Calu3 (cell line): Measurements from ENCODE around the gene SYCP1. TPM values are rescaled to one million over a fixed set of nuclear protein-coding genes. Genes with fewer than 3 reads are reported as not detected.
"Not testable (repeated sequence)": the region's sequence is repeated elsewhere in the genome, so short reads cannot be mapped to it uniquely, and the experiment has no call there.

ENCODE experiments used
- BruUV-seq: library from RNA; stranded (reverse); fragments of 400-500 nt; replicated peaks from 2 replicates; lab custom pipeline; 2021; lab: Mats Ljungman, UMichigan
- CTCF ChIA-PET: fragments of 300-600 bp; sonication (Branson Sonifier 250); formaldehyde crosslinking; loops from one replicate; lab custom pipeline; 2022; ENCODE audit warnings: antibody characterized with exemption; lab: Charles Lee
- DNase-seq: peaks from one replicate; pipeline ENCODE4 v3.0.0; 2022
- H3K27ac Mint-ChIP-seq: one replicate; pipeline ENCODE4 v1.8.0; 2022; ENCODE audit warnings: mixed read lengths; ENCODE audit not compliant: unreplicated experiment
- H3K27me3 Mint-ChIP-seq: one replicate; pipeline ENCODE4 v1.8.0; 2022; ENCODE audit warnings: mixed read lengths; ENCODE audit not compliant: unreplicated experiment
- H3K36me3 Mint-ChIP-seq: one replicate; pipeline ENCODE4 v1.8.0; 2022; ENCODE audit warnings: mild to moderate bottlenecking, moderate library complexity, mixed read lengths; ENCODE audit not compliant: insufficient read depth, unreplicated experiment
- H3K4me1 Mint-ChIP-seq: one replicate; pipeline ENCODE4 v1.8.0; 2022; ENCODE audit warnings: mild to moderate bottlenecking, low read depth, mixed read lengths; ENCODE audit not compliant: unreplicated experiment
- H3K4me3 Mint-ChIP-seq: one replicate; pipeline ENCODE4 v1.8.0; 2022; ENCODE audit warnings: mild to moderate bottlenecking, low read depth, moderate library complexity, mixed read lengths; ENCODE audit not compliant: unreplicated experiment
- H3K9me3 Mint-ChIP-seq: one replicate; pipeline ENCODE4 v1.8.0; 2022; ENCODE audit warnings: low read depth, mixed read lengths; ENCODE audit not compliant: unreplicated experiment
- intact Hi-C: fragments of 100-400 bp; cut with micrococcal nuclease; formaldehyde crosslinking; loops from one replicate; pipeline ENCODE4 v1.10.0; 2022; ENCODE audit not compliant: unreplicated experiment
- total RNA-seq: library from RNA; stranded (reverse); gene quantifications from 2 replicates; pipeline ENCODE4 v1.2.3, GENCODE V29; 2022
- TF ChIP-seq, protein P1 (sequence below): fragments of 200-600 bp; IDR thresholded peaks from one replicate; pipeline ENCODE4 v1.8.0; 2022; ENCODE audit warnings: antibody characterized with exemption; ENCODE audit not compliant: unreplicated experiment

The SYCP1 gene
- total RNA-seq, 1 experiment from 2014 or later: not detected

- CTCF ChIA-PET: interaction anchor here (0.6 kb wide), 1 partner anchor 8 kb away, joined by 3 read pairs; no protein-coding TSS in a partner anchor
- BruUV-seq: no TSS peak
- Mint-ChIP-seq H3K36me3 (no peaks in the 10 kb centered on the region), H3K9me3 (no peaks in the 10 kb centered on the region), H3K4me3 (no peak overlapping the region), H3K4me1 (no peaks in the 10 kb centered on the region), H3K27ac (no peak overlapping the region), H3K27me3 (peaks cover 13% of the 10 kb centered on the region)
- intact Hi-C loops: no loop called here
- TF ChIP-seq, protein P1, sequence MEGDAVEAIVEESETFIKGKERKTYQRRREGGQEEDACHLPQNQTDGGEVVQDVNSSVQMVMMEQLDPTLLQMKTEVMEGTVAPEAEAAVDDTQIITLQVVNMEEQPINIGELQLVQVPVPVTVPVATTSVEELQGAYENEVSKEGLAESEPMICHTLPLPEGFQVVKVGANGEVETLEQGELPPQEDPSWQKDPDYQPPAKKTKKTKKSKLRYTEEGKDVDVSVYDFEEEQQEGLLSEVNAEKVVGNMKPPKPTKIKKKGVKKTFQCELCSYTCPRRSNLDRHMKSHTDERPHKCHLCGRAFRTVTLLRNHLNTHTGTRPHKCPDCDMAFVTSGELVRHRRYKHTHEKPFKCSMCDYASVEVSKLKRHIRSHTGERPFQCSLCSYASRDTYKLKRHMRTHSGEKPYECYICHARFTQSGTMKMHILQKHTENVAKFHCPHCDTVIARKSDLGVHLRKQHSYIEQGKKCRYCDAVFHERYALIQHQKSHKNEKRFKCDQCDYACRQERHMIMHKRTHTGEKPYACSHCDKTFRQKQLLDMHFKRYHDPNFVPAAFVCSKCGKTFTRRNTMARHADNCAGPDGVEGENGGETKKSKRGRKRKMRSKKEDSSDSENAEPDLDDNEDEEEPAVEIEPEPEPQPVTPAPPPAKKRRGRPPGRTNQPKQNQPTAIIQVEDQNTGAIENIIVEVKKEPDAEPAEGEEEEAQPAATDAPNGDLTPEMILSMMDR: no peak
- DNase-seq: no peak
These were observed 157.8 kb downstream of the SYCP1 start for GRCh38 chr1:115012434-115012833.

DNA sequence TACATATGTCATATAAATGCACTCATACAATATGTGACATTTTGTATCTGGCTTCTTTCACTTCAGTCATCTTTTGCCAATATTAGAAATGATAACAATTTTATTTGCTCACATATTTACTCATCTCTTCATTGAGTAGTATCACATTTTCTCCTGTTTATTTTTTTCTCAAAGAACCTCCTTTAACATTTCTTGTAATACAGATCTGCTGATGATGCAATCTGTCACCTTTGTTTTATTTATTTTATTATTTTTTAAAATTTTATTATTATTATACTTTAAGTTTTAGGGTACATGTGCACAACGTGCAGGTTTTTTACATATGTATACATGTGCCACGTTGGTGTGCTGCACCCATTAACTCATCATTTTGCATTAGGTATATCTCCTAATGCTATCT is 159.1 kb downstream of the SYCP1 start:
- no peaks in the 10 kb centered on the region for H3K36me3 Mint-ChIP-seq
- peaks cover 2% of the 10 kb centered on the region for H3K9me3 Mint-ChIP-seq
- DNase-seq: no peak
- TF ChIP-seq, protein P1: no peak
- H3K27ac Mint-ChIP-seq: no peak overlapping the region
- no TSS peak for BruUV-seq
- H3K4me1 Mint-ChIP-seq: no peaks in the 10 kb centered on the region
- intact Hi-C loops: no loop called here
- H3K27me3 Mint-ChIP-seq: peaks cover 22% of the 10 kb centered on the region
- CTCF ChIA-PET: no interaction called here
- no peak overlapping the region for H3K4me3 Mint-ChIP-seq

- DNase-seq, H3K36me3 Mint-ChIP-seq, H3K9me3 Mint-ChIP-seq, BruUV-seq, CTCF ChIA-PET, intact Hi-C loops, H3K27ac Mint-ChIP-seq, H3K4me3 Mint-ChIP-seq, H3K4me1 Mint-ChIP-seq: not testable (repeated sequence)
- H3K27me3 Mint-ChIP-seq: peaks cover 40% of the 10 kb centered on the region
These were observed 164.9 kb downstream of the SYCP1 start for GRCh38 chr1:115019549-115019948.

- no peaks in the 10 kb centered on the region for H3K36me3 Mint-ChIP-seq
- no peak overlapping the region for H3K4me3 Mint-ChIP-seq
These were observed 166.5 kb downstream of the SYCP1 start for GRCh38 chr1:115021145-115021544.

DNA sequence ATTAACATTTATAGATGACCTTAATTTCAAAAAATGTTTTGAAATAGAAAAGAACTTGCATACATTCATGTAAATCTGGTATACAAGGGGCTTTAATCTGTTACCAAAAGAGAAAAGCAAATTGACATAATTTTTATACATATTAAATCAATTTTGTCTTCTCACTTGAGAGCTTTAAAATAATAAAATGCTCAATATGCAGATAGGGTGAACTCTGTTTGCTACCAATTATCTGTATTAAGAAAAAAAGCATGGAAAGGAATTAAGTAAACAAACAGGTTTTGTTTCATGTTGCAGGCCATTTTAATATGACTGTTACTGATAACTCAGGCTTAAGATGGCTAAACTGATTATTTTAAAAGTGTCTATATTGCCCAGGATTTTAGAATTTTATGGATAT is 168.9 kb downstream of the SYCP1 start:
- H3K36me3 Mint-ChIP-seq: no peaks in the 10 kb centered on the region
- BruUV-seq: no TSS peak
- no peaks in the 10 kb centered on the region for H3K4me1 Mint-ChIP-seq
- intact Hi-C loops: no loop called here
- CTCF ChIA-PET: no interaction called here
- DNase-seq: no peak
- H3K27ac Mint-ChIP-seq: no peak overlapping the region
- TF ChIP-seq, protein P1: no peak
- H3K27me3 Mint-ChIP-seq: peaks cover 32% of the 10 kb centered on the region
- H3K4me3 Mint-ChIP-seq: no peak overlapping the region
- H3K9me3 Mint-ChIP-seq: peaks cover 2% of the 10 kb centered on the region

More at GRCh38 chr1:115021145-115021544, 166.5 kb downstream of the SYCP1 start:
- TF ChIP-seq, protein P1: no peak
- BruUV-seq: no TSS peak
- CTCF ChIA-PET: no interaction called here
- Mint-ChIP-seq H3K4me1 (no peaks in the 10 kb centered on the region), H3K9me3 (peaks cover 2% of the 10 kb centered on the region), H3K27ac (no peak overlapping the region), H3K27me3 (peaks cover 40% of the 10 kb centered on the region)
- intact Hi-C loops: no loop called here
- DNase-seq: no peak
